Stimulated activated CD8-positive, alpha-beta memory T cell treated with anti-CD3 and anti-CD28 coated beads, Interleukin-12 subunit alpha, Interleukin-12 subunit beta, amount 100 ng/mL, for 1 hour (primary cell): Measurements from ENCODE around the gene NIT2.
"Not testable (repeated sequence)": the region's sequence is repeated elsewhere in the genome, so short reads cannot be mapped to it uniquely, and the experiment has no call there.

Experiments
- DNase-seq: peaks from one replicate; pipeline ENCODE4 v3.0.0-alpha.2; 2020; ENCODE audit warnings: low read depth

NIT2 gene

DNA sequence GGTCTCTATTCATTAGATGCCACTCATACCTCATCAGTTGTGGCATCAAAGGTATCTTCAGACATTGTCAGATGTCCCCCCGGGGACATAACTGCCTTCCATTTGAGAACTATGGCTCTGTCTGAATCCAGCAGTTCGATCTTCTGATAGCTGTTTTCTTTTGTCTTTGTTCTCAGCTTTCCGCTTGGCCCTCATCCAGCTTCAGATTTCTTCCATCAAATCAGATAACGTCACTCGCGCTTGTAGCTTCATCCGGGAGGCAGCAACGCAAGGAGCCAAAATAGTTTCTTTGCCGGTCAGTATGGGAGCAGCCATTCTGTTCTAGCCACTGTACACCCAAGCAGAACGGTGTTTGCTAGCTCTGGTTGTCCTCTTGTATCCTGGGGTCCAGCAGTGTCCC, 4.4 kb downstream of the NIT2 start:
- DNase-seq = no peak

GRCh38 chr3:100339786-100340185, 5.2 kb downstream of the NIT2 start:
- DNase-seq = no peak

GRCh38 chr3:100340527-100340926, 6.0 kb downstream of the NIT2 start:
- DNase-seq = no peak

GRCh38 chr3:100348727-100349126, 14.2 kb downstream of the NIT2 start:
- no peak for DNase-seq

DNA sequence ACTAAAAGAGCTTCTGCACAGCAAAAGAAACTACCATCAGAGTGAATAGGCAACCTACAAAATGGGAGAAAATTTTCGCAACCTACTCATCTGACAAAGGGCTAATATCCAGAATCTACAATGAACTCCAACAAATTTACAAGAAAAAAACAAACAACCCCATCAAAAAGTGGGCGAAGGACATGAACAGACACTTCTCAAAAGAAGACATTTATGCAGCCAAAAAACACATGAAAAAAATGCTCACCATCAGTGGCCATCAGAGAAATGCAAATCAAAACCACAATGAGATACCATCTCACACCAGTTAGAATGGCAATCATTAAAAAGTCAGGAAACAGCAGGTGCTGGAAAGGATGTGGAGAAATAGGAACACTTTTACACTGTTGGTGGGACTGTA, 17.2 kb downstream of the NIT2 start:
- not testable (repeated sequence) for DNase-seq

GRCh38 chr3:100352296-100353231, 18.0 kb downstream of the NIT2 start:
- DNase-seq = no peak

DNA sequence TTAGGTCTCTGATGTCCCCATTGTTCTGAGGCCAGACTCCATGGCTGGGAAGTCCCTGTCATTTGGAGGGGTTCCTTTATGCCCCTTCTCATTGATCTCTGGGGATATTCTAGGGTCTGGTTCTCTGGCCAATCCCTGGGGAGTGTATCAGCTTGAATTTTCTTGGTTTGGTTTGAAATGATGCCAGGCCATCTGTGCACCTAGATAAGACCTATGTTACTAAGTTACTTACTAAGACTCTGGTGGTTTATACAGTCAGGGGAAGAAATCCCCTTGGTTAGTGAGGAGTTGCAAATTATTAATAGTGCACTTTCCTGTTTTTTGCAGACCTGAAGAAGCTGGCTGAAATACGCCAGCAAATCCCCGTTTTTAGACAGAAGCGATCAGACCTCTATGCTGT, 20.3 kb downstream of the NIT2 start:
- DNase-seq = no peak

DNA sequence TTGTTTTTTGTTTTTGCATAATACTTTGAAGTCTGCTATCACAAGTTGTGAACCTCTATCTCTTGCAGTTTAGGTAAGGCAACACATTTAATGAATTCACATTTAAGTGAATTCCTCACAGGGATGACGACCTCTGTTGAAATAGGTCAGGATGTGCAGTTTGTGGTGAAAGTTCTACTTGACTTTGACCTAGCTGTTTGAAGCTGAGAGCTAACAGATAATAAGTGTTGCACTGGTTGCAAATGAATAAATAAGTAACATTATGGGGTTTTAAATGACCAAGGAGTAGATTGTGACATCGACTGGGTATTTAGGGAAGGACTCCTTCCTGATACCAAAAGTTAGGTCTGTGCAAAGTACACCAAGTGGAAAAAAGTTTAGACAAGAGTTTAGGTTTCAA, 23.9 kb downstream of the NIT2 start:
- DNase-seq = no peak

DNA sequence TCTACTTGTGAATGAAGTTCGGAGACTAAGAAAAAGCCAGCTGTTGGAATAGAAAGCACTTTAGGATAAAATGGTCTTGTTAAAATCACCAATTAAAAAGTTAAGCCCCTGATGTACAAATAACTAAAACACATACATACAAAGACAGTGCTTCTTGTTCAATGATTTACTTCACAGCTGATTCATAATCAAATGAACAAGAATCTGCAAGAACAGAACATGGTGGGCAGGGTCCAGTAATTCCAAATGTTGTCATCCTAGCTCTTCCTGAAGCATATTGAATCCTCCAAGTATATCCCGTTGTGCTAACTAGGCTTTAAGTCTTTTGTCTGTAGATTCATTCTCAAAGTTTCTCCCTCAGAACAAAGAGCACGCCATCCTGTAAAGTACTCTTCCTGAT, 24.5 kb downstream of the NIT2 start:
- no peak for DNase-seq

DNA sequence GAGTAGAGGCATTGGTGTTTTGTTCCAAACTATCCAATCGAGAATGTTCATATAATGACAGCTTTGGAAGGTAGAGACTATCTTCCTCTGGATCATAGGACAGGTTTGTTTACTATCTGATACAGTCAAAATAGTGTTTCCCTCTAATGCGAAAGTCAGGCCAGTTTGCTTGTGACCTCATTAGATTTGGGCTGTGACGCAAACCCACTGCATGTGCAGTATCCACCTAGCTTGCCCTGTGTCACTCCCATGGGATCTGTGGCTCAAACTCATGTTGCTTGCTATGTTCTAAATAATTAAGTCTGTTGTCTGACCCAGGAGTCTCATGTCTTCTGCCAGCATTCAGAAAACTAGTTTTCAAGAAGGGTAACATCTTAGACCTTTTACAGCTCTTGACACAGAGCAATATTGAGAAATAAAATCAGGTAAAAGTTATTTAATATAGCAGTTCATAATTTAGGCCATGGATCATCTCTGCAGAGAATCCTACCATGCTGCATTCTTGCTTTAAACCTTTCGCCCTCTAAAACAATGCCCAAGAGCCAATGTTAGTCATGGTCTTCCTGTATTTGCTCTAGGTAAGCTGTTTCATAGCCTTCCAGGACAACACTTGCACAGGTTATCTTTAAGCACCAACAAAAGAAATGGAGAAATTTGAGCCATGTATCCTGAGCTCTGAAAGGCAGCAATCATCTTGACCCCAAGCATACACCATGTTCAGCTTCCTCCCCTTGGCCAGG, 26.4 kb downstream of the NIT2 start:
- no peak for DNase-seq

DNA sequence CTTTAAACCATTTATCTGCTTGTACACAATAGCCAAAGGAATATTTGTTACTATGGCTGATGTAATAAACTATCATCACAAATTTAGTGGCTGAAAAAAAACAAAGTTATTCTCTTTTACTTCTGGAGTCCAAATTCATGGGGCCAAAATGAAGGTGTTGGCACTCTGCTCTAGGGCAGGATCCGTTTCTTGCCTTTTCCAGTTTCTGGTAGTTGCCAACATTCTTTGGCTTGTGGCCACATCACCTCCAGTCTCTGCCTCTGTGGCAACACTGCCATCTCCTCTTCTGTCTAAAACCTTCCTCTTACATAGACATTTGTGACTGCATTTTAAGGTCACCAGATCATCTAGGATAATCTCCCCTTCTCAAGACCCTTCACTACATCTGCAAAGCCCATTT, 27.3 kb downstream of the NIT2 start:
- no peak for DNase-seq

DNA sequence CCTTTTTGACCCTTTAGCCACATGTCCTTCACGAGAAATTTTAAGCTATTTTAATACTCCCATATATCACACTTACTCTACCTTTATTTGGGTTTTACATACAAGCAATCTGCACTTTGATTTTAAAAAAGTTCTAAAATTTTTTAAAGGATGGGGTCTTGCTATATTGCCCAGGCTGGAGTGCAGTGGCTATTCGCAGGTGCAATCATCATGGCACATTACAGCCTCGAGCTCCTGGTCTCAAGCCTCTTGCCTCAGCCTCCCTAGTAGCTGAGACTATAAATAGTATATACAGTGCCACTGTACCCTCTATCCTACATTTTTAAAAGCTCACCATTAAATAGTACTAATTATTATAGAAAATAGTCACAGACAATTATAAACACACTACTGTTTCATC, 29.9 kb downstream of the NIT2 start:
- no peak for DNase-seq

DNA sequence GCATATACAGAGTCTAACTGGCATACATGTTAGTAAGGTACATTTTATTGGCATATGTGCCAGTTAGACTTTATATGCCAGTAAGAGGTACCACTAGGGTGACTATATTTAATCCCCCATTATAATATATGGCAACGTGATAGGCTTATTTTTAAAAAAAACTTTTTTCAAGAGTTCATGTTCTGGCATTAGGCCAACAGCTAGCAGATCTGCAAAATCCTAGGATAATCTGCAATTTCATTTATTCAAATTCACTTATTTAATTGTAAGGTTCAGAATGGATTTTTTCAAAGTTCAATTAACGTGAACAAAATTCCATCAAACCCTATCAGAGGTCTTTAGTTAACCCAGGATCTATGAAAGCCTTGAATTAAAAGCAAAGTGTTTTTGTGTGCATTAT, 31.9 kb downstream of the NIT2 start:
- no peak for DNase-seq

DNA sequence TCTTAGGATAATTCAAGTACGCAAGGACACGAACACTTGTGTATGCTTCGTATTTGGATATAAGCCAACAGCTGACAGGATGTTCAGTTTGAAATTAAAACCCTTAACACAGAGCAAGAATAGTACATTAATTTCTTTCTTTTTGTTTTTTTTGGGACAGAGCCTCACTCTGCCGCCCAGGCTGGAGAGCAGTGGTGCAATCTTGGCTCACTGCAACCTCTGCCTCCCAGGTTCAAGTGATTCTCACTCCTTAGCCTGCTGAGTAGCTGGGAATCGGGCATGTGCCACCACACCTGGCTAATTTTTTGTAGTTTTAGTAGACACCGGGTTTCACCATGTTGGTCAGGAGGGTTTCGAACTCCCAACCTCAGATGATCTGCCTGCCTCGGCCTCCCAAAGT, 33.9 kb downstream of the NIT2 start:
- no peak for DNase-seq

DNA sequence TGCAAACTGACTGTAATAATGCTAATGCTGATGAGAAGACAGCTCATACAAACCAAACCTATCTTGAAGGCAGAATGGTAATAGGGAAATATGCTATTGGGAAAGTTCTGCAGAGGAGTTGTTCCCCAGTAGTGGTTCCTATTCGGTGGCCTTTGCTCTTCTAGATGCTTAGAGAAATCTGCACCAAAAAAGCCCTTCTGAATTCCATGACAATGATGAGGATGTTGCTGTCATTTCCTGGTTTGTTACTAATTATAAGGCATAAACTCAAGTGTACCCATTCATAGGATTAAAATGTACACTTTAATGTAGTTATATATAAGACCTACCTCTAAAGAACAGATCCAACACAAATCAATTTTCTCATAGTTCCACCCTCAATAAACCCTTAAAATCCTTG, 36.2 kb downstream of the NIT2 start:
- no peak for DNase-seq

DNA sequence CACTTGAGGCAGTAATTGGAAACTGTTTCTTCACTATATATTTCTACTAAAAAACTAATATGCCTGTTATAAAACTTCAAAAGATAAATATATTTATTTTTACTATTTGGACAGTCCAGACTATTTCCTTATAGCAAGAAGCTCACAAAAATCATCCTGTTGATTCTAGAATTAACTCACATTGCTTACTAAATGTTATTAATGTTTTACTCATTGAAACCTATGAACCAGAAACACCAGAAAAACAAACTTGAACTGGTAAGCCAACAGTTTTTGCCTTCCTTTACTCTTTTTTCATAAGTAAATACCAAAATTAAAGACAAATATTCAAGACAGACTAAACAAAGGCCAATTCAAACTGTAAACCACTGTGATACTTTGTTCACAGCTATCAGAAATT, 40.0 kb downstream of the NIT2 start:
- DNase-seq = no peak

DNA sequence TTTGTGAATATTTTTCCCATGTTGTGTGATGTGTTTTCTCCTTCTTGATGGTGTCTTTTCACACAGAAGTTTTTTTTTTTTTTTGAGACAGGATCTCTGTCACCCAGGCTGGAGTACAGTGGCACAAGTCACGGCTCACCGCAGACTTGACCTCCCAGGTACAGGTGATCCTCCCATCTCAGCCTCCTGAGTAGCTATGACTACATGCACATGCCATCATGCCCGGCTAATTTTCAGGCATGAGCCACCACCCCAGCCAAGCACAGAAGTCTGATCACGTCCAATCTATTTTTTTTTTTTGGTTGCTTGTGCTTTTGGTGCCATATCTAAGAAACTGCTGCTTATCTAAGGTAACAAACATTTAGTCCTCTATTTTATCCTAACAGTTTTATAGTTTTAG, 41.7 kb downstream of the NIT2 start:
- no peak for DNase-seq

DNA sequence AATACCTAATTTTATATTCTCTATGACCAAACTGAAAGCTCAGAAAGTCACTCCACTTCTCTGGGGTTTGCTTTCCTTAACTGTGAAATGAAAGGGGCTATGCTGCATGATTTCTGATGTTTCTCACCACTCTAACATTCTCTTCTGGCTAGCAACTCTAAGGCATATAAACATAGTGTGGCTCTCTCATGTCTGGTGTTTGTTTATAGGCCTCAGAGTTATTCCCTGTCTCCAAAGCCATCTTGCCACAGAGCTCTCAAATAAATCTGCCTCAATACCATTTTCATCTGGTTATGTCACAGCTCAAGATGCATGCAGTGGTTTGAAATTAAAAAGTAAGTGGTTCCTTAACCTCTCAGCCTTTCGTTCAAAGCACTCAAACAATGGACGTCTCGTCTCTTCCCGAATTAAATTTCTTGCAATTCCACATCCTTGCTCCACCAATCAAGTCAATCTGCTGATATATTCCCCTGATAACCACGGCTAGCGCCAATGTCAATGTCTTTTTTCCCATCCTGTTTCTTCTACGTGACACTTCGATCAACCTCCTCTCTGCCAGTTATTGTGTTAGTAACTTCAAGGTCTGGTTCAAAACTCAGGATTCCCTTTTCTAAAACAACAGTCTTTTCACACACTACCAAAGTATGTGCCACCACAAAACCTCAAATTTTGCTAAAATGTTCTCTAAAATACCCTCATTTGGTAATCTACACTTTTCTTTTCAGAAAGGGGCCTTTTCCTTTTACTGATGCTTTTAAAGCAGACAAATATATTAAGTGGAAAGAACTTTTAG, 50.4 kb downstream of the NIT2 start:
- DNase-seq = no peak

GRCh38 chr3:100386437-100387074, 52.0 kb downstream of the NIT2 start:
- DNase-seq = no peak

- no peak for DNase-seq
Measured at GRCh38 chr3:100389025-100389424, 54.5 kb downstream of the NIT2 start.

GRCh38 chr3:100395679-100396431, 61.3 kb downstream of the NIT2 start:
- no peak for DNase-seq
